Astrocyte of the cerebellum (primary cell): Measurements from ENCODE around the gene KRT2.

Experiments used
- DNase-seq: peaks from one replicate; pipeline ENCODE4 v3.0.0-alpha.2; 2011; ENCODE audit warnings: low read depth
- H3K4me3 ChIP-seq: 2 replicates; pipeline ENCODE4 v1.5.1; 2011; ENCODE audit warnings: mild to moderate bottlenecking, low read depth, low read length, moderate library complexity
- CTCF ChIP-seq: IDR thresholded peaks from 2 replicates; pipeline ENCODE4 v1.5.1; 2012; ENCODE audit warnings: low read length, low read depth, moderate library complexity, mild to moderate bottlenecking; ENCODE audit errors: missing control alignments
- in situ Hi-C: cut with HindIII; loops from 2 replicates; pipeline ENCODE4 v1.10.0; 2017; ENCODE audit warnings: low sequenced_read_pairs

KRT2 gene

GRCh38 chr12:52608161-52608560, 43.9 kb downstream of the KRT2 start:
- in situ Hi-C loops: no loop called here
- TF ChIP-seq CTCF: no peak
- no peak for DNase-seq
- H3K4me3 ChIP-seq: no peak overlapping the region

GRCh38 chr12:52607314-52607713, 44.7 kb downstream of the KRT2 start:
- in situ Hi-C loops: no loop called here
- no peak for TF ChIP-seq CTCF
- H3K4me3 ChIP-seq: no peak overlapping the region
- DNase-seq: no peak

- in situ Hi-C loops: no loop called here
- no peak overlapping the region for H3K4me3 ChIP-seq
- DNase-seq: no peak
- TF ChIP-seq CTCF: no peak
These were observed 45.3 kb downstream of the KRT2 start for GRCh38 chr12:52606581-52607218.

GRCh38 chr12:52606096-52606495, 45.9 kb downstream of the KRT2 start:
- in situ Hi-C loops: no loop called here

GRCh38 chr12:52605542-52605941, 46.5 kb downstream of the KRT2 start:
- no peak for DNase-seq
- TF ChIP-seq CTCF: no peak
- in situ Hi-C loops: no loop called here
- no peak overlapping the region for H3K4me3 ChIP-seq

More at GRCh38 chr12:52606096-52606495, 45.9 kb downstream of the KRT2 start:
- DNase-seq: no peak
- H3K4me3 ChIP-seq: no peak overlapping the region
- TF ChIP-seq CTCF: no peak

- no peak for TF ChIP-seq CTCF
- DNase-seq: no peak
- H3K4me3 ChIP-seq: no peak overlapping the region
- in situ Hi-C loops: no loop called here
These were observed 47.2 kb downstream of the KRT2 start for GRCh38 chr12:52604859-52605258.

GRCh38 chr12:52603314-52603713, 48.7 kb downstream of the KRT2 start:
- in situ Hi-C loops: no loop called here
- no peak for TF ChIP-seq CTCF

More at GRCh38 chr12:52603314-52603713, 48.7 kb downstream of the KRT2 start:
- no peak for DNase-seq
- no peak overlapping the region for H3K4me3 ChIP-seq
